ENCODE results near the gene MCM7. TPM values are rescaled to one million over a fixed set of nuclear protein-coding genes. Genes with fewer than 3 reads are reported as not detected.

MCM7 gene
- total and polyA plus RNA-seq, 10 of the 15 experiments (the other 5 are each of a cell fraction or from before 2014, with no cell fraction given), result 183 to 383 (median 244) TPM

DNA sequence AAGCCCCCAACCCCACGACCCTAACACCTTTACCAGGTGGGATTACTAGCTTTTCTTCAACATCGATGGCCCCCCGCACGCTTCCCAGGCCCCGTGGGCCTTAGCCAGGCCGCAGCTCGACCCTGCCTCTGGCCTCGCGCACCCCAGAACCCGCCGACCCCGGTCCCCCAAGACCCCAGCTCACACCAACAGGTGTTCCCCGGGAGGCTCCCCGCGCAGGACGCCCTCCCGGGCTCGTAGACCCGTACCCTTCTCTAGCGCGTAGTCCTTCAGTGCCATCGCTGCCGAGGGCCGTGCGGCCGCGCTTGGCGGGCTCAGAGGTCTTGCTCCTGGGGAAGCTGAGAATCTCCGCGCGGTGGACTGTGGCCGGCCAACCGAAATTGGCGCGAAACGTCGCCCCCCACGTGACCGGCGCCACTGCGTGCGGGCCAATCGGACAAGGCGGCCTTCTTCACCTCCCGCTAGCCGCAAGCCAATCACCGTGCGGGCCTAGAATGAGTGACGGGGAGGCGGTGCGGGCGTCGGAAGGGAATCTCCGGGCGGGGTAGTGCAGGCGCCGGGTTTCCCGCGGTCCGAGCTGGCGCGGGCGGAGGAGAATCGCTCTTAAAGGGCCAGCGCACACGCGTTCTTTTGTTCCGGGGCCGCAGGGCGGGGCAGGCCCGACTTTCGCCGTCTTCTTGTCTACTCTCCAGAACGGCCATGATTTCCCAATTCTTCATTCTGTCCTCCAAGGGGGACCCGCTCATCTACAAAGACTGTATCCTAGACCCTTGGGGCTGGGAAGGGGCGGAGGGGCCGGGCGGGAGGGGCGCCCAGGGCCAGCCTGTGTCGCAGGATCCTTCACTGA lies at the start of gene MCM7, which contains the start of gene AP4M1 (continued):
- TF ChIP-seq, protein P1, sequence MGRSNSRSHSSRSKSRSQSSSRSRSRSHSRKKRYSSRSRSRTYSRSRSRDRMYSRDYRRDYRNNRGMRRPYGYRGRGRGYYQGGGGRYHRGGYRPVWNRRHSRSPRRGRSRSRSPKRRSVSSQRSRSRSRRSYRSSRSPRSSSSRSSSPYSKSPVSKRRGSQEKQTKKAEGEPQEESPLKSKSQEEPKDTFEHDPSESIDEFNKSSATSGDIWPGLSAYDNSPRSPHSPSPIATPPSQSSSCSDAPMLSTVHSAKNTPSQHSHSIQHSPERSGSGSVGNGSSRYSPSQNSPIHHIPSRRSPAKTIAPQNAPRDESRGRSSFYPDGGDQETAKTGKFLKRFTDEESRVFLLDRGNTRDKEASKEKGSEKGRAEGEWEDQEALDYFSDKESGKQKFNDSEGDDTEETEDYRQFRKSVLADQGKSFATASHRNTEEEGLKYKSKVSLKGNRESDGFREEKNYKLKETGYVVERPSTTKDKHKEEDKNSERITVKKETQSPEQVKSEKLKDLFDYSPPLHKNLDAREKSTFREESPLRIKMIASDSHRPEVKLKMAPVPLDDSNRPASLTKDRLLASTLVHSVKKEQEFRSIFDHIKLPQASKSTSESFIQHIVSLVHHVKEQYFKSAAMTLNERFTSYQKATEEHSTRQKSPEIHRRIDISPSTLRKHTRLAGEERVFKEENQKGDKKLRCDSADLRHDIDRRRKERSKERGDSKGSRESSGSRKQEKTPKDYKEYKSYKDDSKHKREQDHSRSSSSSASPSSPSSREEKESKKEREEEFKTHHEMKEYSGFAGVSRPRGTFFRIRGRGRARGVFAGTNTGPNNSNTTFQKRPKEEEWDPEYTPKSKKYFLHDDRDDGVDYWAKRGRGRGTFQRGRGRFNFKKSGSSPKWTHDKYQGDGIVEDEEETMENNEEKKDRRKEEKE (IDR thresholded peaks at IDR 0.05), result no peak
- TF ChIP-seq TCF7 (IDR thresholded peaks at IDR 0.05; ENCODE audit: borderline replicate concordance), result no peak
- TF ChIP-seq WRNIP1 (IDR thresholded peaks at IDR 0.05; ENCODE audit: borderline replicate concordance, low read depth, low read length), result no peak
- no peak for TF ChIP-seq NBN (IDR thresholded peaks at IDR 0.05)
- TF ChIP-seq LARP7 (IDR thresholded peaks at IDR 0.05), result no peak
- no peak for TF ChIP-seq YBX1 (IDR thresholded peaks at IDR 0.05)
- TF ChIP-seq TCF12 (IDR thresholded peaks at IDR 0.05; ENCODE audit: low read depth, low read length), result no peak; the same call in 1 of the 2 replicates
- TF ChIP-seq MYC (IDR thresholded peaks at IDR 0.05; ENCODE audit: insufficient read depth, insufficient read length, insufficient replicate concordance, low read length, severe bottlenecking), result no peak
- TF ChIP-seq HDAC6 (IDR thresholded peaks at IDR 0.05; ENCODE audit: unreplicated experiment), result no peak
- TF ChIP-seq ZBED1 (IDR thresholded peaks at IDR 0.05; ENCODE audit: borderline replicate concordance), result 0 out of 2 replicates have a peak, but pooled peaks have one; percentile 62
- TF ChIP-seq, protein P2, sequence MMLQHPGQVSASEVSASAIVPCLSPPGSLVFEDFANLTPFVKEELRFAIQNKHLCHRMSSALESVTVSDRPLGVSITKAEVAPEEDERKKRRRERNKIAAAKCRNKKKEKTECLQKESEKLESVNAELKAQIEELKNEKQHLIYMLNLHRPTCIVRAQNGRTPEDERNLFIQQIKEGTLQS (IDR thresholded peaks at IDR 0.05; ENCODE audit: borderline replicate concordance, extremely low read depth, low read depth, low read length), result peak; percentile 88
- TF ChIP-seq, protein P3, sequence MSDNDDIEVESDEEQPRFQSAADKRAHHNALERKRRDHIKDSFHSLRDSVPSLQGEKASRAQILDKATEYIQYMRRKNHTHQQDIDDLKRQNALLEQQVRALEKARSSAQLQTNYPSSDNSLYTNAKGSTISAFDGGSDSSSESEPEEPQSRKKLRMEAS (IDR thresholded peaks at IDR 0.05; ENCODE audit: low read depth, low read length), result peak; percentile 97
- TF ChIP-seq CREM (IDR thresholded peaks at IDR 0.05; ENCODE audit: low read depth), result peak; percentile 64
- TF ChIP-seq CHD2 (IDR thresholded peaks at IDR 0.05; ENCODE audit: borderline replicate concordance, low read depth, low read length), result peak; percentile 83
- peak; percentile 74 for TF ChIP-seq YY1 (IDR thresholded peaks at IDR 0.05; ENCODE audit: low read depth, low read length)
- no peak for TF ChIP-seq SRF (IDR thresholded peaks at IDR 0.05; ENCODE audit: low read depth in 2 of 2, low read length in 2 of 2)
- no peak for TF ChIP-seq CBX5 (IDR thresholded peaks at IDR 0.05; ENCODE audit: low read depth)
- TF ChIP-seq SIN3A (IDR thresholded peaks at IDR 0.05; ENCODE audit: low read depth, low read length), result peak; percentile 97
- TF ChIP-seq BRCA1 (IDR thresholded peaks at IDR 0.05; ENCODE audit: low read depth, low read length), result no peak
- TF ChIP-seq HDGF (IDR thresholded peaks at IDR 0.05), result peak; percentile 73; the same call in 1 of the 2 replicates
- TF ChIP-seq, protein P4, sequence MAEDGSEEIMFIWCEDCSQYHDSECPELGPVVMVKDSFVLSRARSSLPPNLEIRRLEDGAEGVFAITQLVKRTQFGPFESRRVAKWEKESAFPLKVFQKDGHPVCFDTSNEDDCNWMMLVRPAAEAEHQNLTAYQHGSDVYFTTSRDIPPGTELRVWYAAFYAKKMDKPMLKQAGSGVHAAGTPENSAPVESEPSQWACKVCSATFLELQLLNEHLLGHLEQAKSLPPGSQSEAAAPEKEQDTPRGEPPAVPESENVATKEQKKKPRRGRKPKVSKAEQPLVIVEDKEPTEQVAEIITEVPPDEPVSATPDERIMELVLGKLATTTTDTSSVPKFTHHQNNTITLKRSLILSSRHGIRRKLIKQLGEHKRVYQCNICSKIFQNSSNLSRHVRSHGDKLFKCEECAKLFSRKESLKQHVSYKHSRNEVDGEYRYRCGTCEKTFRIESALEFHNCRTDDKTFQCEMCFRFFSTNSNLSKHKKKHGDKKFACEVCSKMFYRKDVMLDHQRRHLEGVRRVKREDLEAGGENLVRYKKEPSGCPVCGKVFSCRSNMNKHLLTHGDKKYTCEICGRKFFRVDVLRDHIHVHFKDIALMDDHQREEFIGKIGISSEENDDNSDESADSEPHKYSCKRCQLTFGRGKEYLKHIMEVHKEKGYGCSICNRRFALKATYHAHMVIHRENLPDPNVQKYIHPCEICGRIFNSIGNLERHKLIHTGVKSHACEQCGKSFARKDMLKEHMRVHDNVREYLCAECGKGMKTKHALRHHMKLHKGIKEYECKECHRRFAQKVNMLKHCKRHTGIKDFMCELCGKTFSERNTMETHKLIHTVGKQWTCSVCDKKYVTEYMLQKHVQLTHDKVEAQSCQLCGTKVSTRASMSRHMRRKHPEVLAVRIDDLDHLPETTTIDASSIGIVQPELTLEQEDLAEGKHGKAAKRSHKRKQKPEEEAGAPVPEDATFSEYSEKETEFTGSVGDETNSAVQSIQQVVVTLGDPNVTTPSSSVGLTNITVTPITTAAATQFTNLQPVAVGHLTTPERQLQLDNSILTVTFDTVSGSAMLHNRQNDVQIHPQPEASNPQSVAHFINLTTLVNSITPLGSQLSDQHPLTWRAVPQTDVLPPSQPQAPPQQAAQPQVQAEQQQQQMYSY (CRISPR knock-in tag; IDR thresholded peaks at IDR 0.05), result no peak
- no peak; the same call in 1 of the 2 replicates for TF ChIP-seq NFYA (IDR thresholded peaks at IDR 0.05; ENCODE audit: borderline replicate concordance, low read depth, low read length)
- TF ChIP-seq, protein P5, sequence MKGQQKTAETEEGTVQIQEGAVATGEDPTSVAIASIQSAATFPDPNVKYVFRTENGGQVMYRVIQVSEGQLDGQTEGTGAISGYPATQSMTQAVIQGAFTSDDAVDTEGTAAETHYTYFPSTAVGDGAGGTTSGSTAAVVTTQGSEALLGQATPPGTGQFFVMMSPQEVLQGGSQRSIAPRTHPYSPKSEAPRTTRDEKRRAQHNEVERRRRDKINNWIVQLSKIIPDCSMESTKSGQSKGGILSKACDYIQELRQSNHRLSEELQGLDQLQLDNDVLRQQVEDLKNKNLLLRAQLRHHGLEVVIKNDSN (IDR thresholded peaks at IDR 0.05; ENCODE audit: borderline replicate concordance, extremely low read length, insufficient read depth, low read depth, low read length), result peak; percentile 99
